GM18870 (cell line): Measurements from ENCODE around the gene ARL5A.
"Not testable (repeated sequence)": the region's sequence is repeated elsewhere in the genome, so short reads cannot be mapped to it uniquely, and the experiment has no call there.

Experiments
- ATAC-seq: cut with Tn5 transposase; IDR thresholded peaks from one replicate; pipeline ENCODE4 v1.9.1; 2021; ENCODE audit warnings: moderate library complexity; ENCODE audit not compliant: unreplicated experiment

The ARL5A gene, protein sequence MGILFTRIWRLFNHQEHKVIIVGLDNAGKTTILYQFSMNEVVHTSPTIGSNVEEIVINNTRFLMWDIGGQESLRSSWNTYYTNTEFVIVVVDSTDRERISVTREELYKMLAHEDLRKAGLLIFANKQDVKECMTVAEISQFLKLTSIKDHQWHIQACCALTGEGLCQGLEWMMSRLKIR

DNA sequence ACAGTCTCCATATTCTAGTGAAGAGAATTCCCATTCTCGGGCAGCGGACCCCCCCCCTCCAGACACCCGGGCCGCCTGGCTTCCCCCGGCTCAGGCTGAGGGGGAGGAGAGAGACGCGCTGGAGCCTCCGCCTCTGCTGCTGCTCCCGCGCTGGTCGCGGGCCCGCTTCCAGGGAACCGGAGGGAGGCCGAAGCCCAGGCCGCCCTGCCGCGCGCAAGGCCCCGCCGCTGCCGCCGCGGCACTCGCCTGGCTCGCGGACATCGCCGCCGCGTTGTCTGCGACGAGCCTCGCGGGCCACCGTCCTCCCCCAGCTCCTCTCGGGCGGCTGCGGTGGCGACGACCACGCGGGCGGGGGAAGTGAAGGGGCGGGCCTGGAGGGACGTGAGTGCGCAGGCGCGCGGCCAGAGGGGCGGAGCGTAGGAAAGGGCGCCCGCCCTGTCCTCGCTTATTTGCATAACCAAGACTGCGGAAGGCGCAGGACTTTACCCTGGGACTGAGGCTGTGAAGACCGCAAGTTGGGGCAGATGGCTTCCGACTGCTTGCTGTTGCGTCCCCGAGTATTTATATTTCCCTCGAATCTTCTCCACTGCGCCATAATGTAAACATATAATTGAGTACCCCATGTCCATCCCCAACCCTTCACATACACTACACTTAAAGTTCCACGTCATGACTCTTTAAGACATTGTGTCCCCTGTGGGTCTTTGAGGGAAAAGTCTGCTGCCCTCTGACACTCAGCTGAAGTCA, at the start of gene ARL5A:
ARL5A (minus strand) TSS at position 279 of the 747 bp plus-strand sequence; CDS start at position 34, 245 bp downstream.
- peak; percentile 96 for ATAC-seq

DNA sequence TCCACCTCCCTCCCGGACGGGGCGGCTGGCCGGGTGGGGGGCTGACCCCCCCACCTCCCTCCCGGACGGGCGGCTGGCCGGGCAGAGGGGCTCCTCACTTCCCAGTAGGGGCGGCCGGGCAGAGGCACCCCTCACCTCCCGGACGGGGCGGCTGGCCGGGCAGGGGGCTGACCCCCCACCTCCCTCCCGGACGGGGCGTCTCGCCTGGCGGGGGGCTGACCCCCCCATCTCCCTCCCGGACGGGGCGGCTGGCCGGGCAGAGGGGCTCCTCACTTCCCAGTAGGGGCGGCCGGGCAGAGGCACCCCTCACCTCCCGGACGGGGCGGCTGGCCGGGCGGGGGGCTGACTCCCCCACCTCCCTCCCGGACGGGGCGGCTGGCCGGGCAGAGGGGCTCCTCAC, 47.4 kb upstream of the ARL5A start:
- not testable (repeated sequence) for ATAC-seq

DNA sequence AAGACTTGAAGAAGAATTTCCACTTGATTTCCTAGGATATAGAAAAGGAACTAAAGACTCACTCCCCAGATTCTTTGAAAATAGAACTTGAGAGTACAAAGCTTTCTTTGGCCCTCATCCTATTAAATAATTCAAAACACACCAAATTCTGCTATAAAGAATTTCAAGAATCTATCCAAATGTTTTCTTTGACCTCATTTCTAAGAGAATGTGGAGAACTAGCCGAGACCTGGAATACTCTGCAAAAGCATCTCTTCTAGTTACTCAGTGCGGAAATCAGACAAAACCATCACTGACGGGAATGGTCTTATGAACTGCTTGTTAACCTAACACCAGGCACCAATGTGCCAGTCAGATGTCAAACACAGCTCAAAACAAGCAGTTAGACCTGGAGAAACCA, 44.2 kb upstream of the ARL5A start:
- ATAC-seq, result no peak

DNA sequence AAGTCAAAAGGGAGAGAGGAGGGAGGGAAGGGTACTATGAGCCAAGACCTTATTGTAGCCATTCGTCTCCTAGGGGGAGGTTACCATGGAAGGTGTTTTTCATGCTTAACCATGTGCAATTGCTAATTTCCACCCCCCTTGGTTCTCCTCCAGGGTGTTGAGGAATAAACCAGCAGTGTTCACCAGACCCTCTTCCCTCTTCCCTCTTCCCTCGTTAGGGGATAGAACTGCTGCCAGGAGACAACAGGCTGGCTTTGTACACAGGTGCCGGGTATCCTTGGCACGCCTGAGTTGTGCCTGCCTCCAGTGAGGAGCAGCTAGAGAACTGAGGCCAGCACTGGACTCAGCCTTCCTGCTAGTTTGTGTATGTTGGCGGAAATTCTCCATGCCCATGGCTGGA, 41.1 kb upstream of the ARL5A start:
- no peak for ATAC-seq

DNA sequence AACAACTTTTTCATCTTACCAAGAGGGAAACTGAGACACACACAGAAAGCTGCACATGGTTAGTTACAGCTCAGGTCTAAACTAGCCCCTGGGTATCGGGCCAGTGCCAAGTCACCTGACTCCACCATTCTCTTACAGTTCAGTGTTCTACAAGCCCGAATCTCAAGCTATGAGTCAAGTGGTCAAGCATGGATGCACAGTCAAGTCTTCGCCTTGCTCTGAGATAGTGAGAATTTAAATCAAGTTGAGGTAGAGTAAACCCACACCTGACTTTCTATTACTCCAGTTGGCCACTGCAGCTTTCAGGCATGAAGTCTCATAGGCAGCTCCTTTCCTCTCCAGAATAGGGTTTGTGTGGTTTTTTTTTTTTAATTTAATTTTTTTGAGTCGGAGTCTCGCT, 34.5 kb upstream of the ARL5A start:
- ATAC-seq, result peak; percentile 100

DNA sequence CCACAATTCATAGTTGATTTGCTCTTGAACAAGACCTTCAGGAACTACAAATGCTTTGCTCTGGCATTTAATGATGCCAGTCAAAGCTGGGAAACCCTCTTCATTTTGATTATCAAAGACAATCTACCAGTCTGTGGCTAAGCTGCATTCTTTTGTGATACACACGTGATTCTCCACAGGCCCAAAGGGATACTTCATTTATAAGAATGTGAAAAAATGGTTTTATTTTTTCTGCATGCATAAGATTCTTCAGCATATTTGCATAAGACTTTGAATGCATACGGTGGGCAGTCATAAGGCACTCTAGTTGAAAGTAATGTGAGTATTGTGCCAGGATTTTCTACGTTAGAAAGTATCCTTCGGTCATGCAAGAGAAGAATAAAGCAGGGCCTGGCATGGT, 33.0 kb upstream of the ARL5A start:
- ATAC-seq, result no peak

DNA sequence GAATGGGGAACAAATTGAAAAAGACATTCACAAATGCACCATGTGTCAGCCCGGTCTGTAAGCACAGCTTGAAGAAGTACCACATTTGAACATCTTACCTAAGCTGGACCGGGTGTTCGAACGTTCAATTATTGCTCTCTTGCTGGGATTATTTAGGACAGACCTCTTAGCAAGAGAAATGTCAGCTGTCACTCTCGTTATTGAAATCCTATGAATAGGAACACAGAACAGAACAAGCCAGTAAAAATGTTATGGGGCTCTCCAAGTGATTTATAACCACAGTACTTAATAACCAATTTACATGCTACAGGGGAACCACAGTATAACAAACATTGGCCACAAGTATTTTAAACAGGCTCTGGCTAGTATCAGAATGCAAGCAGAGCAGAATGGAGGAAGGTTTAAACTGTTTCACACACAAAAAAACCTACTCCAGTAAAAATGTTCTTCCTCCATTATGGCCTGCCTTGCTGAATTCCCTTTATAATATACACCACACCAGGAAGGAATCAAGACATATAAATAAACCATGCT, 32.5 kb upstream of the ARL5A start:
- ATAC-seq, result no peak

DNA sequence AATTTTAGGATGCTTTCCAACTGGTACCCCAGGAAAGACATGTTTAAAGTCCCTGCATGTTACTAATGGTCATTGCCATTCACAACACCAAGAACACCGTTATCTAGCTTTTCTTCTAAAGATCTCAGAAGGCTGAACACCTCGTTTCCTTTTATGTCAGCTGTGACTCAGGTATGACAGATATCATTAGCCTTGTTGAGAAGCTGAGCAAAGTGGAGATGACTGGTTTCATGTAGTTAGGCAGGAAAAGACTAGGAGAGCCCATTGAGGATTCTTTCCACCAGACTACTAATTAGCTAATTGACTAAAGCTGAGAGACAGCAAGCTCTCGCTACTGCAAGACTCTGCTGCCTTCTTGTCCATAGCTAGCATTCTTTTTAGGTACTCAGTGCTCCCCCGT, 32.0 kb upstream of the ARL5A start:
- no peak for ATAC-seq

DNA sequence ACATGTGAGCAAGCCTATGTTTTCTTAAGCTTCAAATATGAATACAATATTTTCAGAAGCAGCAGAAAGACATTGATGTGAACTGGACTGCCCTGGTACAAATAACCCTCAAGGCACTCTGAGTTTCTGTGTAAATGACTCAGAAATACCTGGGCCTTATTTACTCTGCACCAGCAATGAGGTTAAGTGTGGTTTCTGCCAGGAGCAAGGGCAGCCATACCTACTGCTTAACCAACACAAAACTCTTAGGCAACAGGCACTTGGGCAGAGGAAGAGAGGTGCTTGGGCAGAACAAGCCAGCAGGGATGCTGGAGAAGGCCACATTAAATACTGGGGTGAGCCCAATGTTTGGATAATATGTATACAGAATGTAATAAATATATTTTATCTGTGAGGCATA, 29.4 kb upstream of the ARL5A start:
- no peak for ATAC-seq

DNA sequence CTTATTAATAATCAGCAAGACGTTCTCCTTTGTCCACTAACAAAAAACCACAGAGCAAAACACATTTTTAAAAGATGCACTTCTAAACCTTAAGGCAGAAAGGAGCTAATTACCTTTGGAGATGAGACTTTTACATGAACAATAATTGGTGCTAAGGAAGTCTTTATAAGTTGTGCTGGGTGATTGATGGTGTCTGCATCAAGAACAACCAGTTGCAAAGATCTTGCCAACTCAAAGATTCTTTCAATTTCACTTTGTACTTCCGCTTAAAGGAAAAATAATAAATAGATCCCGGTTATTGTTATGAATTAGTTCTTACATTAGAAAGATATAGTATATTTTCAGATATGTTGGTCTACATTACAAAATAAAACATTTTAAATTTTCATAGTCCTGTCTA, 26.9 kb upstream of the ARL5A start:
- ATAC-seq, result no peak

DNA sequence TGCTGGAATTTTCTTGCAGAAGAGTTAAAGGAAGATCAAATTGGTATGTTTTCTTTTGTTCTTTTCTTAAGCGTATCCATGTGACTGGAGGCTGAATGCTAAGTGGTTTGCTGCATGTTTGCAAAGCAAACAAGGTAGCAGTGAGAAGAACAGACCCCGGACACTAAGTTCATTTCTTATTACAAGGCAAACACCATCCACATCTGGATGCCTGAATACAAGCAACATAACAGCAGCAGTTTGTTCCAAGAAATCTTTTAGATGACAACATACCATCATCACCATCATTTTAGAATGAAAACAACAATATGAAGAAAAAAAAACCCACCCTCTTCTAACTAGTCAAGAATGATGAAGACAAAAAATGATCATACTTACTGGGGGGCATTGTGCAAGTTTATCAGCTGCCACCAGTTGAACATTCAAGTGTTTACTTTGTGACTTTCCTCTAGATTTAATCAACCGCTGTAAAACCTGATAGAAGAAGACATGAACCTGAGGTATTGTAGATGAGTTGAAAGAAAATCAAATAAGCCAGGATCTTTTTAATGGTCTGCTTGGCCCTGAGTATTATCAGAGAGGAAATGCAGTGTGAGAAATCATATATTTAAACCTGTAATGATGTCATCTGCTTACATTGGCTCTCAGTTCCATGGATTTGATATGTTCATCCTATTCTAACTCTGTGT, 25.0 kb upstream of the ARL5A start:
- ATAC-seq, result no peak

DNA sequence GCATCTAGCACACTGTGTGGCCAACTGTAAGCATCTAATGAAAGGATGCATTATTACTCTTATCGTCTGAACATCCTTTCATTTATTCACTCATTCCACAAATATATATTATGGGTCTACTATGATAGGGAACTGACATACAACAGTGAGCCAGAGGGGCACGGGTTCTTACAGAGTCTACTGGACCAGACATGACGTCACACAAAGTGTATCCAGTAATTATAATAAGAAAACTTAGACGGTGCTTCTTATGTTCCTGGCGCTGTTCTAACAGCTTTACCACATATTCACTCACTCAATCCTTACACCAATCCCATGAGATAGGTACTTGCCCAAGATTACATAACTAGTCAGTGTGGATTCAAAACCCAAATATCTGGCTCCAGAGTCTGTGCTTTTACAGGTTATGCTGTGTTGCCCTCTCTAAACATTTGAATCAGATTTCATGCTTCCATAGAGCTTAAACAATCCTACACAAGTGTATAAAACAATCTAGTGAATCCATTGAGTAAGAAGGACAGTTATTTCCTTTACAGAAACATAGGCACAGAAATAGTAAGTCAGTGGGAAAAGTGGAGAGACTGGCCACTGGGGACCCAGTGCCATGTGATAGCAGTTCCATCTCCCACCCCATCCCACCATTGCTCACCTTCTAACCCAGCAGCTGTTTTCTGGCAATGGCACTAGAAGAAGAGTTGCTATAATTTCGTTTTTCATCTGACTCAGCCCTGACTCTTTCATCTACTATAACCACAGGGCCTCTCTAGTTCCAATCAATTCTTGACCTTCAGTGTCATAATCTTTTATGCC, 24.2 kb upstream of the ARL5A start:
- no peak for ATAC-seq

DNA sequence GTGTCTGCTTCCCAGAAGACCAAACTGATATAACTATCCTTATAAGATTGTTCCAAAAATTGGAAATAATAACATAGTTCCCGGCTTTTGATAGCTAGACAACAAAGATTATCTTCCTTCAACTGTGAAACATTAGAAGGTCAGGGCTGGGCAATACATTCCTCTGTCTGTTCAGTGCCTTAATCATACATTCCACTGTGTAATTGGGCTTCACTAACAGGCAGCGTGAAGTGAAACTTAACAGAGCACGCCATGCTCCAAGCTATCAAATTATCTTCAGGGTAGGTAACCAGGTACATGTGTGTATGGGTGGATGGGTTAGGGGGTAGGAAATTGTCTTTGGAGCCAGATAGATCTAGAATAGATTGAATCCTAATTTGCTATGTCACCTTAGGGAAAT, 23.5 kb upstream of the ARL5A start:
- ATAC-seq, result no peak

DNA sequence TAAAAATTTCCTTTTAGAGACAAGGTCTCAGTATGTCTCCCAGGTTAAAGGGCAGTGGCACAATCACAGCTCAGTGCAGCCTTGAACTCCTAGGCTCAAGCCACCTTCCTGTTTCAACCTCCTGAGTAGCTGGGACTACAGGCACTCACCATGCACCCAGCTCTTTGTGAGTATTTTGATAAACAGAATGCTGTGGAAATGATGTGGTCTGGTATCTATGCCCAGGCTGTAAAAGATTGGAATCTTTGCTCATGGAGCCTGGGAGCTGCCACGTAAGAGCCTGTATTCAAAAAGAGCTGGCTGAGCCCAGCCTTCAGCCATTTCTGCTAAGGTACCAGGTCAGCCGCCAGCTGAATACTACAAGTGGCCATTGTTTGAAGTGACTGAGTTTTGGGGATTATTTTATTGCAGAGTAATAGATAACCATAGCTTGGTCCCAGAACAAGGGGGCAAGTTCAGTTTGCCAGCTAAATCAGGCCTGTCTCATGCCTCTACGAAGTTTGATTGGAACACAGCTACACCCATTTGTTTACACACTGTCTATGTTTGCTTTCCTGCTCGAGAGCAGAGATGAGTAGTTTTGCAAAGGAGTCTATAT, 21.3 kb upstream of the ARL5A start:
- no peak for ATAC-seq

DNA sequence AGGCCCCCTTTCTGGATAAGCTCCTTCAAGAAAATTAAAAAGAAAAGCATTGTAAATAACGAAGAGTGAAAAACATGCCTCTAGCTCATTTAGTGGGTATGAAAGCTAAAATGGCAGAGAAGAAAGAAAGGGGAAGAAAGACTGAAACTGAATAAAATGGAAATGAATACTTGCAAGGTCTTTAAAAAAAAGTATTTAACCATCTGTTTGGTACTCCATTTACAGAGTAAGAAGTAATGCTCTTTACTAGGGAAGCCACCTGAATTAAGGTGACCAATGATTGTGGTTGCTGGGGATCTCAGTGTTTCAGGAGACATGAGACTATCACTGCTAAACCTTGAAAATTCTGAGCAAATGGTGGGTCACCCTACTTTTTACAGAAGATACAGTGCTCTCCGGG, 17.7 kb upstream of the ARL5A start:
- ATAC-seq, result peak; percentile 53

DNA sequence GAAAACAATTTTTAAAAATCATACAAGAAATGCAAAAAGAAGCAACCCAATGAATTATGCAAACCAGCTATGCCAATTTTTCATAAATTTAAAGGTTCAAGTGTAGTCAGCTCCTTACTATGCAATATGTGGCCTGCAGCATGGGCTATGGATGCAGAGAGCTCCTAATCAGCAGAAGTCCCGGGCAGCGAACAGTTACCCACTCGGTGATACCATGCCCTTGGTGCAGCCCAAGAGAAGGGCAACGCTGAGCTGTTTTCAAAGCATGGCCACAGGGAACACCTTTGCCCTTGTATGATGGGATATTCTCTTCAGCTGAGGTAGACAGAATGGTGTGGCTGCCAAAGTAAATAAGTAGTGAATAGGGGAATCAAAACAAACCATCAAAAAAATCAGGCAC, 17.3 kb upstream of the ARL5A start:
- no peak for ATAC-seq

DNA sequence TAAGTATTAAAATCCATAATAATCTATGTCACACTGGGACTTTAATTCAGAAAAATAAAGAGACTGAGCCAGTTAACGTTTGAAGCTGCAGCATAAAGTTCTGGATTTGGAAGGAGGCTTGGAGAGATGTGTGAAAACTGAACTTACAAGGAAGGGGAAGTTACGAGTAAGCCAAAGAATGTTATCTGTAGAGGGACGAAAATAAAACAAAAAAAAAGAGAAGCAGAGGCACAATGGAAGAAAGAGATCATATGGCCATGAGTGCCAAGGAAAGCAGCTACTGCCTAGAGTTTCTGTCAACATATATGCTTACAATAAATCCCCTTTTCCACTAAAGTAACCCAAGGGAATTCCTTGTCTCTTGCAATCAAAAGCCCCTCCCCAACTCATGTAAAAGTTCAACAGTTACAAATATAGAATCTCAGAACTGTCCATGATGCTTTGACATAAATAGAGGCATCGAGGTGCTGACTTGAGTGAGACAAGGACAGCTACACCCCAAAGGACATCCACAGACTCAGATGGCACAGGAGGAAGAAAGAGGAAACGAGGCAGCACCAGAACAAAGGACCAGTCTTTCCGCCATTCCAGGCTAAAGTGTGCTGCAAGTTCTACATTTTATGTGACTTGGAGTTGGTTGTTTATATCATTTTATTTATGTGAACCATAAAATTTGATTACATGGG, 16.1 kb upstream of the ARL5A start:
- ATAC-seq, result no peak

DNA sequence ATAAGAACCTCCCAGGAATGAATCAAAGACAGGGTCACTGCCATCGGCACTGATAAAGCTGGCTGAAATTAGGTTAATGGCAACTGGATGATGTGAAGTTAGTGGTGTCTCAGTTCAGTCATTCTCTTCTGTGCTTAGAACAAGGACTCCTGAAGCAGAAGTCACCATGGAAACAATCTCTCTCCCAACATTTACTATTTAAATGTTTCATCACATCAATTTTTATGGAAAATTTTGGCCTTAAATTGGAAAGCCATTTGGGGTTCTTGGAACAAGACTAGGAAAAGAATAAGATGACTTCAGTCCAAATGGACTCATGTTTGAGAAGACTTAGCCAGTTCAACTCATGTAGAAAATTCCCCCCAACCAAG, 15.5 kb upstream of the ARL5A start:
- no peak for ATAC-seq

DNA sequence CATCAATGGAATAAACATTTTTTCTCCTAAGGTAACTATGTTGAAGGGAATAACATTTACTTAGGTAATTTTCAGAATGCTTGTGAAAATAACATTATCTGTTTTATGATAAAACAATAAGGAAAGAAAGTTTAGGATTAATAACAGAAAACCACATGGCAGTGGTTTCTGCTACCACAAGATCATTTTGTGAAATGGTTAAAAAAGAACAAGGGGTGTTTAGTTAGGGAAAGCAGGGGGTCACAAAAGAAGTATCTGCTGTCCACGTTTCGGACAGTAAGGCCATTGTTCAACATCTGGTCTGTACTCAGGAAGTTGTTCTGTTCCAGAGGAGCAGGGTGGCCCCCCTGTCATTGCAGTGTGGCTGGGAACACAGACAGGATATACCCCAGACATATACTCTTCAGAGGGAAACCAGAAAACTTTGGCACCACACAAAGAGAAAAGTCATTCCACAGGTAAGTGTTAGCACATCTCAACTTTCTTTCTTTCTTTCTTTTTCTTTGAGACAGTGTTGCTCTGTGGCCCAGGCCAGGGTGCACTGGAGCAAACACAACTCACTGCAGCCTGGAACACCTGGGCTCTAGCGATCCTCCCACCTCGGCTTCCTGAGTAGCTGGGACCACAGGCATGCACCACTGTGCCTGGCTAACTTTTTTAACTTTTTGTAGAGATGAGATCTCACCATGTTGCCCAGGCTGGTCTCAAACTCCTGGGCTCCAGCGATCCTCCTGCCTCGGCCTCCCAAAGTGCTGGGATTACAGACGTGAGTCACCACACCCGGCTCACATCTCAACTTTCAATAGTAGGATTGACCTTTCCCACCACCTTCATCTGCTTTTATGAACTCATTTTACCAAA, 14.8 kb upstream of the ARL5A start:
- ATAC-seq, result peak; percentile 25
